DND-41 (cell line): Measurements from ENCODE around the gene SPECC1.

Experiments
- CTCF ChIP-seq: IDR thresholded peaks from 2 replicates; pipeline ENCODE4 v1.5.1; 2012; ENCODE audit warnings: borderline replicate concordance, low read length, moderate library complexity, mild to moderate bottlenecking; ENCODE audit not compliant: poor library complexity, severe bottlenecking; ENCODE audit errors: extremely low read depth
- EZH2 ChIP-seq: IDR thresholded peaks from 3 replicates; pipeline ENCODE4 v1.6.1; 2012; ENCODE audit warnings: borderline replicate concordance, low read depth, mild to moderate bottlenecking, moderate library complexity, low read length, inconsistent platforms; ENCODE audit not compliant: severe bottlenecking

GRCh38 chr17:20072692-20072992 lies 63.5 kb downstream of the SPECC1 start:
- TF ChIP-seq CTCF (no peak), EZH2 (no peak)
